NCI-H774 (cell line): ENCODE measurements around the gene ACACB.

Source experiments
- DNase-seq: peaks from one replicate; lab custom pipeline; 2025; lab: John Stamatoyannopoulos, UW

ACACB gene

DNA sequence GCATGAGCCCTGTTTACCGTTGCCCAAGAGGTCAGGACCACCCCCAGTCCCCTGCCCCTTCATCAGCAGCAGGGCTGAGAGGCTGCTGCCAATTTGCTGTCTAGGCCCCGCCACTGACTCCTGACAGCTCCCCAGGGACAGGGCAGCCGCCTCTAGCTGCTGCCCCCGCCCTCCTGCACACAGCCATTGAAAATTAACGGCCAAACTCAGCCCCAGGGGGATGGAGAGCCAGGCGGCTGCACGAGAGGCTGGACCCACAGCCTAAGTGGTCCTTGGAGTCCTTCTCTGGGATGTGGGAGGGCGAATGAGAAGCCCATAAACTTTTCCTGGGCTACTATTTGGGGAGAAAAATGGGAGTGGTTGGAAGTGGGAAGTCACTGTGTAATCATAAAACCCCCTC is 188.1 kb downstream of the ACACB start:
- DNase-seq = no peak

DNA sequence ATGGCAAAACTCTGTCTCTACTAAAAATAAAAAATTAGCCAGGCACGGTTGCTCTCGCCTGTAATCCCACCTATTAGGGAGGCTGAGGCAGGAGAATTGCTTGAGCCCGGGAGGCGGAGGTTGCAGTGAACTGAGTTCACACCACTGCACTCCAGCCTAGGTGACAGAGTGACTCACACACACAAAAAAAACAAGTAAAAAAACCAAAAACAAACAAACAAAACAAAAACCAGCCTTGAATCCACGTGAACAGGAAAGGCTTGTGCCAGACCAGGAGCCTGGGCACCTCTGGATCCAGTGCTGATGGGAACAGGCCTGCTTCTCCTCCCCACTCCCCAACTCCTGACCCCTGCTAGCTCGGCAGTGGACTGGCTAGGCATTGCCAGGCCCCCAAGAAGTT is 189.2 kb downstream of the ACACB start:
- no peak for DNase-seq

DNA sequence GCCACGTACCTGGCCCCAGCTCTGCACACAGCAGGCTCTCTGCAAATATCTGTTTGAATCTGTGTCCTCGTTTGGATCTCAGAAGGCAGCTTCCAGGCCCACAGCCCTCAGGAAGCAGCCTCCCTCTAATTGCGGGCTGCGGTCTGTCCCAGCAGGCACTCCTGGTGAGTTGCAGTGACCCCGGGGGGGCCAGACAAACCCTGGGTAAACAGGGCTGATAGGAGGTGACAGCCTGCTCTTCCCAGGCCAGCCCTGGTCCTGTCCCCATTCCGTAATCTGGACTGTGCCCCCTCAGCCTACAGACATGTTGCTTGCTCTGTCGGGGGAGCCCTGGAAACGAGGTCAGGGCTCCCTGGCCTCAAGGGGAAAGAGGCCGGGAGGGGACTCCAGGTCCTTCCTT is 190.7 kb downstream of the ACACB start:
- no peak for DNase-seq

DNA sequence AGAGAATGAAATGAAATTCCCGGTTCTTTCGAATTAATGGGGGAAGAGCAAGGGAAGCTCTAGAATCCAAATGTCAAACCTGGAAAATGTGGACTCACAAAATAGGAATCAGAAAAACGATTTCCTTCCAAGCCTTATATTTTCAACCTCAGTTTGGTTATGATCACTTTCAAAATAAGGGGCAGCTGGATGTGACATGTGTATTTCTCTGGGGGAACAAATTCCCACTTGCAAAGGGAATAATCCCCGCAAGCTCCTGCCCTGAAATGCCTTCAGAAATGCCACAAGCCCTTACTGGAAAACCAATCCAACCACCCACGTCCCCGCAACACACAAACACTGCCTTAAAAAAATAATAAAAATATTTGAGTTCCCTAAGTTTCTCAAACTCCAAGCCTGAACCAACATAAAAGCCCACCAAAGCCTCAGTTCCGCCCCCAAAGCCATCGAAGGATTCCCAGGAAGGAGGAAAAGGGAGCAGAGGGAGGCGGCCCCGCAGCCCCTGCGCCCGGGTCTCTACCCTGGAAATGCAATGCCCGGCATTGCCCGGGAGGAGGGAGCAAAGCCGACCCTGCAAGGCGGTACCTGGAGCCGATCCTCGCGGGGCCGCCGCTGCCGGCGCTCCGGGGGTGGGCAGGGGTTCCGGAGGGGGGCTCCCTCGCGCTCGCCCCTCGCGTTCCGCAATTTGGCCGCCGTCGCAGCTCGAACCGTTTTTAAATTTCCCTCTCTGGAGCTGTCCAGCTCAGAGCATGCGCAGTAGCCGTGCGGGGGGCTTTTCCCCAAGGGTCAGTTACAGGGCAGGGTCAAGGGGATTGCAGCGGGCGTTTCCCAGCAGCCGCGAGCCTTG is 192.4 kb downstream of the ACACB start, which contains the start of gene FOXN4:
TSS of gene FOXN4 (minus strand) at position 751 of the 847 bp plus-strand sequence. CDS start 963 bp downstream, outside the sequence.
- no peak for DNase-seq

DNA sequence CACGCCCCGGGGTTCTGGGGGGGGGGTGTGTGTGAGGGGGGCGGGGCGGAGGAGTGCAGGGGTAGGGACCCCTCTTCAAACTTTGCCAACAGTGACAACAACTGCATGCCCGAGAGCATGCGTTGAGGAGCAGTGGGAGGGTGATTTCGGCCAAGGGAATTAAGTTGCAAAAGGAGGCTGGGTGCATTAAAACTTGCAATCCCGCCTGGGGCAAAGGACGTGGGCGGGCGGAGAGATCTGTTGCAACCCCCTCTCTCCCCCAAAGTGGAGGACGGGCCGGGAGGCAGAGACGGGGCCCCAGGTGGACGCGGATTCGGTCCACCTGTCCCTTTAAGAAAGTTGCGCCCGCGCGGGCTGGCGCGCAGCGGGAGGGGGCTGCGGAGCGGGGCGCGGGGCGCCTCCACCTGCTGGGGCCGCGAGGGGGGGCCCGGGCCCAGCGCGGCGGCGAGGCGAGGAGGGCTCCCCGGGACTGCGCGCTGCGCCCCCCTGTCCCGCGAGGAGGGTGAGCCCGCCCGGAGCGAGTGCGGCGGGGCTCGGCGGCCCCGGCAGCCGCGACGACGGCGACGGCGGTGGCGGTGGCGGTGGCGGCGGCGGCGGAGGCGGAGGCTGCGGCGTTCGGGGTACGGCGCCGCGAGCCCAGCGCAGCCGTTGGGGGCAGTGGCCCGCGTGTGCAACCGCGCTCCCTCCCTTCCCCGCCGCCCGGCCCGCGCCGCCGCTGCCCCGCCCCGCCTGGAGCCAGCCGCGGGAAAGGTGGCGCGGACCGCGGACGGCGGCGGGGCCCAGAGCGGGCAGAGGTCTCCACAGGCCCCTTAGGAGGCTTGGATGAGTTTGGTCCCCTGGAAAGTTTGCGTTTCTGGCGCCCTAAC is 193.2 kb downstream of the ACACB start:
- DNase-seq = peak; percentile 52

DNA sequence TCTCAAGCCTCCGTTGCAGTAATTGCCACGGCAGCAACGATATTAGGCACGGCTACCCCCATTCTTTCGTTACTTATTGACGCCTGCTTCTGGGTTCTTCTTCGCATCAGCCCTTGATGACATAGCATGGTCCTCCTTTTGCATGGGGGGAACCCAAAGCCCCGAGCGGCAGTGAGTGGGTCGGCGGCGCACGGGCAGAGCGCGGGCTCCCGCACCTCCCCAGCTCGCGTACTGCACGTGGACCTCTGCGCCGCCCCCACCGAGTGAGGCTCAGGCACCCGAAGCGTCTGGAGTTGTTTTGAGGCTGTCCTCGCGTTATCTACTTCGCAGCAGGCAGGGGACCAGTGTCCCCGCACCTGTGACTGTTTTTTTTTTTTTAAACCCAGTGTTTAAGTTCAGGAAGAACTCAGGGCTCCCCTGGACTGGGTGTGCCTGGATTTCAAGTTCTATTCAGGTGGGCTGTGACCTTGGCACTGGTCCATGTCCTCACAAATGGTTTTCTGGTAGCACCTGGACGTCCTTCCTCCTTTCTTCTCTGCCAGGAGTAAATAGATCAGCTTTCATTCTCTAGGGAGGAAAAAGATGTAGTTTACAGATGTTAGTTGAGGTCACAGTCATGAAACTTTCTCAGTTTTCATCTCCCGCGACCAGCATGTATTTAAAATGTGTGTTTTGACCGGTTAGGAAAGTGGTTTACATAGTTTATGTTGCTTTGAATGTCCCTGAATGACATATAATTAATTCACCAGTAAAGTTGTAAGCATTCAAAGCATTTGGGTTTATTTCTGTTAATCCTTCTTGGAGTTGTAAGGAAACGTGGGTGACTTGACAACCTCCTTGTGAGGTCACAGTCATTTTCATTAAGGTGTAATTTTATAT is 194.1 kb downstream of the ACACB start:
- peak; percentile 71 for DNase-seq
